ENCODE results near the gene NUTF2.
"Not testable (repeated sequence)": the region's sequence is repeated elsewhere in the genome, so short reads cannot be mapped to it uniquely, and the experiment has no call there.

The NUTF2 gene

GRCh38 chr16:67841198-67841815 is 5.4 kb upstream of the NUTF2 start:
- no peak for DNase-seq

GRCh38 chr16:67841816-67842508 is 4.8 kb upstream of the NUTF2 start, which contains the start of gene THAP11:
Gene THAP11, plus strand, starts transcription at chr16:67842320. Its CDS starts 235 bp downstream, at chr16:67842555.
- peak; percentile 95 for DNase-seq

- DNase-seq: peak; percentile 62
These were observed 4.0 kb upstream of the NUTF2 start for GRCh38 chr16:67842509-67843342.

- DNase-seq: no peak
These were observed 3.4 kb upstream of the NUTF2 start for GRCh38 chr16:67843343-67843765.

- no peak for DNase-seq
These were observed 2.2 kb upstream of the NUTF2 start for GRCh38 chr16:67844497-67844896.

GRCh38 chr16:67845291-67846062 is 1.3 kb upstream of the NUTF2 start:
- no peak for DNase-seq

GRCh38 chr16:67846063-67846319 is 742 bp upstream of the NUTF2 start:
- DNase-seq: no peak

- DNase-seq: no peak
These were observed 530 bp downstream of the NUTF2 start, which contains the start of gene CENPT for GRCh38 chr16:67847064-67847861. Gene CENPT, minus strand, starts transcription at chr16:67847693. Its CDS starts 13,834 bp downstream, at chr16:67833859.

- no peak for DNase-seq
These were observed 1.4 kb downstream of the NUTF2 start for GRCh38 chr16:67848118-67848517.

- no peak for DNase-seq
These were observed 6.9 kb downstream of the NUTF2 start for GRCh38 chr16:67853670-67854069.

GRCh38 chr16:67855789-67856188 is 9.1 kb downstream of the NUTF2 start:
- DNase-seq: no peak

GRCh38 chr16:67856927-67857546 is 10.3 kb downstream of the NUTF2 start:
- DNase-seq: no peak

GRCh38 chr16:67857547-67858233 is 11.0 kb downstream of the NUTF2 start:
- DNase-seq: peak; percentile 33

GRCh38 chr16:67858500-67858899 is 11.8 kb downstream of the NUTF2 start:
- DNase-seq: no peak

GRCh38 chr16:67860589-67861398 is 14.1 kb downstream of the NUTF2 start:
- DNase-seq: no peak

GRCh38 chr16:67861877-67862276 is 15.1 kb downstream of the NUTF2 start:
- DNase-seq: no peak

GRCh38 chr16:67862623-67863583 is 16.2 kb downstream of the NUTF2 start:
- DNase-seq: no peak

GRCh38 chr16:67864044-67864443 is 17.3 kb downstream of the NUTF2 start:
- DNase-seq: not testable (repeated sequence)

- DNase-seq: no peak
These were observed 17.9 kb downstream of the NUTF2 start for GRCh38 chr16:67864594-67864993.
